H1 (cell line): ENCODE results near the gene RTN4. TPM values are rescaled to one million over a fixed set of nuclear protein-coding genes. Genes with fewer than 3 reads are reported as not detected.

ENCODE experiments used
- CTCF ChIA-PET: fragments of 300-600 bp; sonication (Branson Sonifier 250); formaldehyde crosslinking; loops from one replicate; lab custom pipeline; 2021; ENCODE audit not compliant: partially characterized antibody; lab: Charles Lee
- POLR2A ChIA-PET: fragments of 300-600 bp; sonication (Branson Sonifier 250); formaldehyde crosslinking; loops from one replicate; lab custom pipeline; 2021; ENCODE audit warnings: inconsistent platforms; ENCODE audit not compliant: partially characterized antibody; lab: Charles Lee
- DNase-seq, 2 experiments: peaks; one replicate each; pipeline versions ENCODE4 v3.0.0 to v3.0.0-alpha.2; 2010 to 2022; ENCODE audit warnings: low spot score in 2 of 2, low read depth in 1 of 2, mixed read lengths in 1 of 2
- FAIRE-seq: peaks from 2 replicates; lab custom pipeline; 2011; peaks lifted over from hg19 to GRCh38; lab: Jason Lieb, UNC
- H2AFZ ChIP-seq: 2 replicates; pipeline ENCODE4 v1.8.1; 2012; ENCODE audit warnings: low read length, inconsistent platforms
- H2AK5ac ChIP-seq: 2 replicates; pipeline ENCODE4 v1.6.1; 2013; ENCODE audit warnings: low read depth, low read length
- H2BK120ac ChIP-seq: replicated peaks from 2 replicates; pipeline ENCODE3; 2013; ENCODE audit warnings: low read depth, low read length, inconsistent platforms
- H2BK12ac ChIP-seq: 2 replicates; pipeline ENCODE4 v1.6.1; 2013; ENCODE audit warnings: low read depth, low read length
- H2BK15ac ChIP-seq: 2 replicates; pipeline ENCODE4 v1.6.1; 2013; ENCODE audit warnings: low read length
- H2BK20ac ChIP-seq: 2 replicates; pipeline ENCODE4 v1.6.1; 2013; ENCODE audit warnings: low read length
- H2BK5ac ChIP-seq: 2 replicates; pipeline ENCODE4 v1.6.1; 2013; ENCODE audit warnings: low read depth, low read length
- H3K14ac ChIP-seq: 2 replicates; pipeline ENCODE4 v1.6.1; 2013; ENCODE audit warnings: inconsistent platforms; ENCODE audit not compliant: insufficient read length
- H3K18ac ChIP-seq: 2 replicates; pipeline ENCODE4 v1.6.1; 2013; ENCODE audit warnings: low read length; ENCODE audit errors: extremely low read depth
- H3K23ac ChIP-seq: 2 replicates; pipeline ENCODE4 v1.6.1; 2013; ENCODE audit warnings: inconsistent platforms; ENCODE audit not compliant: insufficient read length
- H3K23me2 ChIP-seq: 2 replicates; pipeline ENCODE4 v1.6.1; 2013; ENCODE audit warnings: low read depth, low read length
- H3K27ac ChIP-seq: 2 replicates; pipeline ENCODE4 v1.6.1; 2011; ENCODE audit warnings: low read depth, low read length, inconsistent platforms
- H3K27me3 ChIP-seq, 4 experiments: replicated peaks in 1 of 4; 1 replicate in 1 of 4; 2 replicates in 3 of 4; pipeline versions ENCODE4 v1.6.1 to v1.8.1; 2011 to 2013; ENCODE audit warnings: low read length in 3 of 4, mild to moderate bottlenecking in 3 of 4, inconsistent platforms in 2 of 4, mixed read lengths in 2 of 4, moderate library complexity in 1 of 4; ENCODE audit not compliant: control insufficient read depth in 3 of 4, insufficient read depth in 3 of 4; ENCODE audit errors: extremely low read depth in 1 of 4
- H3K36me3 ChIP-seq, 4 experiments: 2 replicates each; pipeline versions ENCODE4 v1.6.1 to v1.8.1; 2011 to 2013; ENCODE audit warnings: mild to moderate bottlenecking in 4 of 4, low read length in 3 of 4, moderate library complexity in 2 of 4, control low read depth in 1 of 4, inconsistent platforms in 1 of 4; ENCODE audit not compliant: insufficient read depth in 4 of 4, control insufficient read depth in 2 of 4
- H3K4ac ChIP-seq: replicated peaks from 2 replicates; pipeline ENCODE3; 2013; ENCODE audit warnings: low read length, low read depth, mixed read lengths, inconsistent platforms; ENCODE audit not compliant: insufficient read length
- H3K4me1 ChIP-seq, 4 experiments: replicated peaks in 1 of 4; 1 replicate in 1 of 4; 2 replicates in 3 of 4; pipeline versions ENCODE4 v1.6.1 to v1.8.1; 2011 to 2013; ENCODE audit warnings: low read length in 3 of 4, inconsistent platforms in 2 of 4, mixed read lengths in 1 of 4; ENCODE audit not compliant: insufficient read depth in 4 of 4, control insufficient read depth in 3 of 4
- H3K4me2 ChIP-seq, 2 experiments: 2 replicates each; pipeline versions ENCODE4 v1.6.1 to v1.8.1; 2011 to 2013; ENCODE audit warnings: low read depth in 2 of 2, low read length in 2 of 2, control low read depth in 1 of 2, inconsistent platforms in 1 of 2, mild to moderate bottlenecking in 1 of 2; ENCODE audit not compliant: insufficient read depth in 1 of 2
- H3K4me3 ChIP-seq, 4 experiments: fragments of 200-600, 300-600 bp in 1 of 4; sonication (generic), shearing (Covaris generic), sonication (Bioruptor Twin) in 1 of 4; 2 replicates each; pipeline versions ENCODE4 v1.5.1 to v1.8.1; 2011 to 2016; ENCODE audit warnings: low read length in 4 of 4, low read depth in 3 of 4, control low read depth in 2 of 4, inconsistent platforms in 2 of 4, mild to moderate bottlenecking in 2 of 4, mixed read lengths in 1 of 4, moderate library complexity in 1 of 4; ENCODE audit not compliant: insufficient read depth in 2 of 4; ENCODE audit errors: extremely low read depth in 1 of 4
- H3K56ac ChIP-seq: replicated peaks from 2 replicates; pipeline ENCODE3; 2013; ENCODE audit warnings: low read depth, mild to moderate bottlenecking, mixed read lengths, low read length, inconsistent platforms; ENCODE audit not compliant: insufficient read length
- H3K79me1 ChIP-seq: 2 replicates; pipeline ENCODE4 v1.6.1; 2013; ENCODE audit warnings: low read depth, low read length, control low read depth
- H3K79me2 ChIP-seq, 2 experiments: 2 replicates each; pipeline versions ENCODE4 v1.6.1 to v1.8.1; 2012 to 2013; ENCODE audit warnings: low read length in 2 of 2, mild to moderate bottlenecking in 2 of 2, inconsistent platforms in 1 of 2; ENCODE audit not compliant: insufficient read depth in 2 of 2, control insufficient read depth in 1 of 2
- H3K9ac ChIP-seq, 4 experiments: replicated peaks in 1 of 4; 1 replicate in 1 of 4; 2 replicates in 3 of 4; pipeline versions ENCODE4 v1.6.1 to v1.8.1; 2011 to 2013; ENCODE audit warnings: low read depth in 3 of 4, low read length in 3 of 4, control low read depth in 2 of 4, mild to moderate bottlenecking in 2 of 4, moderate library complexity in 2 of 4, inconsistent platforms in 1 of 4; ENCODE audit errors: extremely low read depth in 1 of 4
- H3K9me3 ChIP-seq, 2 experiments: 2 replicates each; pipeline versions ENCODE4 v1.6.1 to v1.8.1; 2012 to 2013; ENCODE audit warnings: mild to moderate bottlenecking in 2 of 2, moderate library complexity in 2 of 2, control low read depth in 1 of 2, inconsistent platforms in 1 of 2, low read depth in 1 of 2, low read length in 1 of 2, mixed read lengths in 1 of 2; ENCODE audit not compliant: insufficient read depth in 2 of 2
- H4K20me1 ChIP-seq, 2 experiments: replicated peaks in 1 of 2; 2 replicates each; pipeline versions ENCODE3 to v1.8.1; 2011 to 2013; ENCODE audit warnings: inconsistent platforms in 2 of 2, low read length in 2 of 2, mild to moderate bottlenecking in 1 of 2; ENCODE audit not compliant: insufficient read depth in 2 of 2, control insufficient read depth in 1 of 2
- H4K5ac ChIP-seq: 2 replicates; pipeline ENCODE4 v1.6.1; 2013; ENCODE audit warnings: low read length, low read depth, mixed read lengths, inconsistent platforms; ENCODE audit not compliant: insufficient read length
- H4K8ac ChIP-seq: 2 replicates; pipeline ENCODE4 v1.8.0; 2013; ENCODE audit warnings: mild to moderate bottlenecking, moderate library complexity, low read length, inconsistent platforms; ENCODE audit not compliant: insufficient read depth; ENCODE audit errors: extremely low read depth
- H4K91ac ChIP-seq: replicated peaks from 2 replicates; pipeline ENCODE3; 2013; ENCODE audit warnings: low read length, mixed read lengths, inconsistent platforms; ENCODE audit not compliant: insufficient read length
- GTF2F1 ChIP-seq: IDR thresholded peaks from 2 replicates; pipeline ENCODE4 v1.6.1; 2012; ENCODE audit warnings: low read depth, low read length, improper control_type of control experiment, borderline replicate concordance
- HDAC2 ChIP-seq, 2 experiments: fragments of 300-600 bp in 1 of 2; sonication (generic) in 1 of 2; IDR thresholded peaks; 2 replicates each; pipeline ENCODE4 v1.6.1; 2011 to 2012; ENCODE audit warnings: low read depth in 2 of 2, low read length in 2 of 2, mild to moderate bottlenecking in 2 of 2, moderate library complexity in 2 of 2, borderline replicate concordance in 1 of 2, inconsistent platforms in 1 of 2
- JUN ChIP-seq: IDR thresholded peaks from 2 replicates; pipeline ENCODE4 v1.6.1; 2011; ENCODE audit warnings: low read depth, mild to moderate bottlenecking, improper control_type of control experiment, low read length
- KDM1A ChIP-seq: fragments of 200-600, 300-600 bp; sonication (generic); IDR thresholded peaks from 2 replicates; pipeline ENCODE4 v1.7.1; 2016; ENCODE audit warnings: mild to moderate bottlenecking, low read length, borderline replicate concordance
- KDM4A ChIP-seq: IDR thresholded peaks from one replicate; pipeline ENCODE4 v1.7.1; 2012; ENCODE audit warnings: low read depth, mild to moderate bottlenecking, moderate library complexity, low read length, inconsistent platforms; ENCODE audit not compliant: severe bottlenecking
- MAFK ChIP-seq: IDR thresholded peaks from 2 replicates; pipeline ENCODE4 v1.6.1; 2012; ENCODE audit warnings: low read depth, mild to moderate bottlenecking, improper control_type of control experiment, low read length
- NRF1 ChIP-seq: IDR thresholded peaks from 2 replicates; pipeline ENCODE4 v1.6.1; 2011; ENCODE audit warnings: mild to moderate bottlenecking, low read depth, low read length, improper control_type of control experiment
- POLR2A ChIP-seq, 2 experiments: IDR thresholded peaks; 1 replicate in 1 of 2; 2 replicates in 1 of 2; pipeline ENCODE4 v1.6.1; 2011; ENCODE audit warnings: low read depth in 2 of 2, low read length in 2 of 2, mild to moderate bottlenecking in 2 of 2; ENCODE audit errors: control extremely low read depth in 1 of 2
- RFX5 ChIP-seq: IDR thresholded peaks from 2 replicates; pipeline ENCODE4 v1.6.1; 2011; ENCODE audit warnings: low read depth, low read length, improper control_type of control experiment, borderline replicate concordance
- RXRA ChIP-seq: IDR thresholded peaks from 2 replicates; pipeline ENCODE4 v1.6.1; 2011; ENCODE audit warnings: low read depth, mild to moderate bottlenecking, low read length, moderate library complexity; ENCODE audit not compliant: insufficient read depth
- SIRT6 ChIP-seq: IDR thresholded peaks from one replicate; pipeline ENCODE4 v1.7.1; 2012; ENCODE audit warnings: low read length, inconsistent platforms
- SP1 ChIP-seq: IDR thresholded peaks from 2 replicates; pipeline ENCODE4 v1.6.1; 2011; ENCODE audit warnings: low read depth, low read length
- WGBS, 2 experiments: shearing (Covaris generic) in 1 of 2; methylation state at CpG; one replicate each; pipeline versions ENCODE4 v1.1.6 to v1.1.7; 2013 to 2015; ENCODE audit warnings: low lambda C conversion rate in 2 of 2, mixed read lengths in 2 of 2, inconsistent platforms in 1 of 2, low coverage in 1 of 2, missing lambda C conversion rate in 1 of 2; ENCODE audit not compliant: insufficient replicate concordance in 2 of 2, insufficient coverage in 1 of 2, insufficient read length in 1 of 2; ENCODE audit errors: extremely low coverage in 1 of 2, missing lambda C conversion rate in 1 of 2; 5-methylcytosine and 5-hydroxymethylcytosine counted together
- polyA plus RNA-seq, 7 experiments: library from polyadenylated mRNA; depleted of rRNA in 3 of 7; stranded (reverse) in 5 of 7; unstranded in 2 of 7; fragments of >200 nt in 5 of 7; fragments of 200-250 nt in 2 of 7; gene quantifications; 1 replicate in 5 of 7; 2 replicates in 1 of 7; 4 replicates in 1 of 7; pipeline versions ENCODE4 v1.2.1 to v1.2.3, GENCODE V29; 2011 to 2013; ENCODE audit warnings: missing spikeins in 2 of 7, mixed read lengths in 2 of 7
- total RNA-seq: library from RNA; stranded (reverse); fragmentation: NEBNext Ultra II Directional; extraction: Animal tissue kit (Norgen Biotek cat#: 25700); gene quantifications from 2 replicates; pipeline ENCODE4 v1.2.1, GENCODE V29; 2021

Gene RTN4
- total and polyA plus RNA-seq, 2 of the 8 experiments (the other 6 are each of a cell fraction or from before 2014, with no cell fraction given) = 179 to 242 TPM

GRCh38 chr2:54954158-54954557 lies 96.1 kb downstream of the RTN4 start:
- Histone ChIP-seq H3K36me3 (no peaks in the 10 kb centered on the region), H2AK5ac (no peak overlapping the region), H3K4me2 (no peak overlapping the region), H4K8ac (no peak overlapping the region), H3K4ac (no peak overlapping the region), H3K14ac (no peak overlapping the region), H3K23me2 (no peaks in the 10 kb centered on the region), H4K5ac (no peak overlapping the region), H3K79me2 (no peaks in the 10 kb centered on the region), H2AFZ (no peak overlapping the region), H3K56ac (no peak overlapping the region), H3K18ac (no peak overlapping the region), H2BK5ac (no peak overlapping the region), H2BK15ac (no peak overlapping the region), H3K27ac (no peak overlapping the region), H4K20me1 (peaks cover 0 to 2% of the 10 kb centered on the region in 2 experiments), H3K27me3 (no peaks in the 10 kb centered on the region), H3K4me3 (no peak overlapping the region), H4K91ac (no peak overlapping the region), H3K4me1 (peaks cover 2 to 7% (median 4%) of the 10 kb centered on the region in 4 experiments; a peak in 4 of 7 replicates), H2BK20ac (no peak overlapping the region), H3K23ac (no peak overlapping the region), H2BK12ac (no peak overlapping the region; the same call in 1 of the 2 replicates), H2BK120ac (no peak overlapping the region), H3K9me3 (no peaks in the 10 kb centered on the region), H3K9ac (no peak overlapping the region), H3K79me1 (no peaks in the 10 kb centered on the region)
- DNase-seq (no peak), FAIRE-seq (no peak)
- WGBS, 2 experiments = 79% methylated on average over 8 of the region's 8 CpGs; no CpG with 5 or more reads in 1 of the 2 experiments
- ChIA-PET CTCF (interaction anchor here (1.6 kb wide), 1 partner anchor 214 kb away, joined by 4 read pairs; no protein-coding TSS in a partner anchor), POLR2A (no interaction called here)
- TF ChIP-seq RFX5 = no peak
- TF ChIP-seq POLR2A (IDR thresholded peaks at IDR 0.05; ENCODE audit: control extremely low read depth in 1 of 2, low read depth in 2 of 2, low read length in 2 of 2) = no peak
- TF ChIP-seq HDAC2 (IDR thresholded peaks at IDR 0.05; ENCODE audit: borderline replicate concordance in 1 of 2, low read depth in 2 of 2, low read length in 2 of 2) = no peak
- TF ChIP-seq NRF1 = no peak
- no peak for TF ChIP-seq KDM1A
- TF ChIP-seq SIRT6 = no peak
- no peak for TF ChIP-seq MAFK
- TF ChIP-seq KDM4A = no peak
- TF ChIP-seq SP1 = no peak
- no peak for TF ChIP-seq JUN
- TF ChIP-seq GTF2F1 = no peak
- TF ChIP-seq RXRA = no peak
